ENCODE results near the gene AIFM3. TPM values are rescaled to one million over a fixed set of nuclear protein-coding genes. Genes with fewer than 3 reads are reported as not detected.

Gene AIFM3
- total and polyA plus RNA-seq, 2 of the 13 experiments (the other 11 are each of a cell fraction or from before 2014, with no cell fraction given), result 9.0 to 15.3 TPM

DNA sequence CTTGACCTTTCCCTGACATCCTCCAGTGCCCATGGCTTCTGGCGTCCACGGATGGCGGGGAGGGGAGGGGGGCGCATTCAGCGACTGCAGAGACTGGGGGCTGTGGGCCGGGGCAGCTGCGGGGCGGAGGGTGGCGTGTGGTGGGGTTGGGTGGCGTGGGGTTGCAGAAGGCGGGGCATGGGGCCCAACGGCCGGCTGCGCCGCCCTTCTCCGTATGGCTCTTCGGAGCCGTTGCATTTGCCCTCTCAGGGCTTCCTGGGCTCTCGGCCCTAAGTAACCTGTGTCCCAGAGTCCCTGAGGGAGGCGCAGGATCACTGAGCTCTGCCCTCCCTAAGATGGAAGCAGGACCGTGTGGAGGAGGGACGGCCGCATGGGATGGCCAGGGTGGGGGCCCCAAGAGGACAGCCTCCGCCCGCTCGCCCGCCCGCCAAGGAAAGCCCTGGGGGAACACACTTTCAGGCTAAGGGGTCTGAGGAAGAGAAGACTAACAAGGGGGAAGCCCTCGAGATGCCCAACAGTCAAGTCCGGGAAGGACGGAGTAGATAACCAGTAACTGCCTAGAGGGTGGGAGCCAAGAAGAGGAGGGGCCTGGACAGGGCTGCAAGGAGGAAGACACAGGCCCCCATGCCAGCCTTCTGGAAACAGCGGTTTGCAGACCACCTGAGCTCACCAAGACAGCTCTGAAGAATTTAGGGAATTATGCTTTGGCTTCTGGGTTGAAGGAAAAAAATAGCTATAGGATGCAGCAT lies 9.2 kb upstream of the AIFM3 start (continued):
- no peak for TF ChIP-seq HOXA9 (CRISPR knock-in tag; IDR thresholded peaks at IDR 0.05; ENCODE audit: borderline replicate concordance)
- TF ChIP-seq ZNF12 (CRISPR knock-in tag; IDR thresholded peaks at IDR 0.05), result no peak
- TF ChIP-seq PATZ1 (CRISPR knock-in tag; IDR thresholded peaks at IDR 0.05), result peak; percentile 84
- TF ChIP-seq, protein P1, sequence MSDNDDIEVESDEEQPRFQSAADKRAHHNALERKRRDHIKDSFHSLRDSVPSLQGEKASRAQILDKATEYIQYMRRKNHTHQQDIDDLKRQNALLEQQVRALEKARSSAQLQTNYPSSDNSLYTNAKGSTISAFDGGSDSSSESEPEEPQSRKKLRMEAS (IDR thresholded peaks at IDR 0.05), result 0 out of 2 replicates have a peak, but pooled peaks have one; percentile 1
- TF ChIP-seq SP1 (IDR thresholded peaks at IDR 0.05), result no peak
- TF ChIP-seq SP1 (CRISPR knock-in tag; IDR thresholded peaks at IDR 0.05), result no peak
- TF ChIP-seq SUZ12 (IDR thresholded peaks at IDR 0.05; ENCODE audit: low read depth, low read length), result no peak
- 0 out of 2 replicates have a peak, but pooled peaks have one; percentile 13 for TF ChIP-seq ZNF607 (CRISPR knock-in tag; IDR thresholded peaks at IDR 0.05; ENCODE audit: borderline replicate concordance)
- TF ChIP-seq, protein P2, sequence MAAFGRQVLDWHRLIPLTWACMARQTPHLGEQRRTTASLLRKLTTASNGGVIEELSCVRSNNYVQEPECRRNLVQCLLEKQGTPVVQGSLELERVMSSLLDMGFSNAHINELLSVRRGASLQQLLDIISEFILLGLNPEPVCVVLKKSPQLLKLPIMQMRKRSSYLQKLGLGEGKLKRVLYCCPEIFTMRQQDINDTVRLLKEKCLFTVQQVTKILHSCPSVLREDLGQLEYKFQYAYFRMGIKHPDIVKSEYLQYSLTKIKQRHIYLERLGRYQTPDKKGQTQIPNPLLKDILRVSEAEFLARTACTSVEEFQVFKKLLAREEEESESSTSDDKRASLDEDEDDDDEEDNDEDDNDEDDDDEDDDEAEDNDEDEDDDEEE (CRISPR knock-in tag; IDR thresholded peaks at IDR 0.05), result no peak
- TF ChIP-seq ARNTL (CRISPR knock-in tag; IDR thresholded peaks at IDR 0.05), result peak; percentile 27; the same call in 1 of the 2 replicates
- 0 out of 2 replicates have a peak, but pooled peaks have one; percentile 44 for TF ChIP-seq NAIF1 (CRISPR knock-in tag; IDR thresholded peaks at IDR 0.05; ENCODE audit: borderline replicate concordance)
- 0 out of 2 replicates have a peak, but pooled peaks have one; percentile 8 for TF ChIP-seq CEBPG (CRISPR knock-in tag; IDR thresholded peaks at IDR 0.05)
- no peak for TF ChIP-seq ZBTB42 (CRISPR knock-in tag; IDR thresholded peaks at IDR 0.05)
- TF ChIP-seq ZNF333 (CRISPR knock-in tag; IDR thresholded peaks at IDR 0.05; ENCODE audit: borderline replicate concordance), result no peak
- TF ChIP-seq RXRA (CRISPR knock-in tag; IDR thresholded peaks at IDR 0.05), result peak; percentile 45
- TF ChIP-seq ZNF558 (CRISPR knock-in tag; IDR thresholded peaks at IDR 0.05; ENCODE audit: borderline replicate concordance), result 0 out of 2 replicates have a peak, but pooled peaks have one; percentile 57
- TF ChIP-seq AKNA (CRISPR knock-in tag; IDR thresholded peaks at IDR 0.05; ENCODE audit: borderline replicate concordance), result no peak
- no peak for TF ChIP-seq ZNF75D (CRISPR knock-in tag; IDR thresholded peaks at IDR 0.05; ENCODE audit: borderline replicate concordance)
- no peak for TF ChIP-seq CBX1 (IDR thresholded peaks at IDR 0.05; ENCODE audit: low read depth)
- TF ChIP-seq ZMYM4 (CRISPR knock-in tag; IDR thresholded peaks at IDR 0.05), result 0 out of 2 replicates have a peak, but pooled peaks have one; percentile 23
- TF ChIP-seq NFKBIZ (CRISPR knock-in tag; IDR thresholded peaks at IDR 0.05), result 0 out of 2 replicates have a peak, but pooled peaks have one; percentile 29
- TF ChIP-seq ZNF761 (CRISPR knock-in tag; conservative IDR thresholded peaks at IDR 0.05), result peak; percentile 73; the same call in 1 of the 2 replicates
- TF ChIP-seq ZFP62 (CRISPR knock-in tag; IDR thresholded peaks at IDR 0.05), result no peak
